NCI-H2107 (cell line): Measurements from ENCODE around the gene TMA7B.

Experiments used
- DNase-seq: peaks from one replicate; lab custom pipeline; 2025; lab: John Stamatoyannopoulos, UW

The TMA7B gene

DNA sequence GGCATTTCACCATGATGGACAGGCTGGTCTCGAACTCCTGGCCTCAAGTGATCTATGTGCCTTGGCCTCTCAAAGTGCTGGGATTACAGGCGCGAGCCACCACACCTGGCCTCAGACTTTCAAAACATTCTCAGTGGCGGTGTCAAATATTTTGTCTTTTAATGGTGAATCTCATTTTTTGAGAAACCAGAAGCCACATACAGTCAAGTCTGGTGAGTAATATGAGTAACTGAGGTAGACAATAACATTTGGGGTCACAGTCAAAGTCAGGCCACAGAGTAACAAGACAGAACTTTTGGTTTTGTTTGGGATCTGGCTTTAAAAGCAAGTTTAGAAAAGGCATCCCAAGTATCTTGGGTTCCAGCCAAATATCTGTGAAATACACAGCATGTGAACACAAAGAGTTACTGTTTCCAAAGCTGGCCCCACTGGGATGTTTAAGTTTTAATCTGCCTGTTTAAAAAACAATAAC lies 5.6 kb upstream of the TMA7B start:
- no peak for DNase-seq

DNA sequence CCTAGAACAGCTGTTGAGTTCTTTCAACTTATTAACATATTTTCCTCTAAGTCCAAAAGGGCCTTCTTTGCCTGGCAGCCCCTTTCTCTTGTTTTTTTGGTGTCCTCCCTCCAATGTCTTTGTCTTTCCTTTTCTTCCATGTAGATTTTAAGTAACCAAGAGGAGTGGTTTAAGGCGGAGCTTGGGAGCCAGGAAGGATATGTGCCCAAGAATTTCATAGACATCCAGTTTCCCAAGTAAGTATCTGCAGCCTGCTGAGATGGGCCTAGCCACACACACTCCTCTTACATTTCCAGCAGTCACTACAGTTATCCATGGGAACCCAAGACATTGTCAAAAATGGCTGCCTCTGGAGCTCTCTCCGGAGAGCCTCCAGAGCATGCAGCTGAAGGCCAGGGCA lies 4.5 kb upstream of the TMA7B start:
- DNase-seq, result no peak

DNA sequence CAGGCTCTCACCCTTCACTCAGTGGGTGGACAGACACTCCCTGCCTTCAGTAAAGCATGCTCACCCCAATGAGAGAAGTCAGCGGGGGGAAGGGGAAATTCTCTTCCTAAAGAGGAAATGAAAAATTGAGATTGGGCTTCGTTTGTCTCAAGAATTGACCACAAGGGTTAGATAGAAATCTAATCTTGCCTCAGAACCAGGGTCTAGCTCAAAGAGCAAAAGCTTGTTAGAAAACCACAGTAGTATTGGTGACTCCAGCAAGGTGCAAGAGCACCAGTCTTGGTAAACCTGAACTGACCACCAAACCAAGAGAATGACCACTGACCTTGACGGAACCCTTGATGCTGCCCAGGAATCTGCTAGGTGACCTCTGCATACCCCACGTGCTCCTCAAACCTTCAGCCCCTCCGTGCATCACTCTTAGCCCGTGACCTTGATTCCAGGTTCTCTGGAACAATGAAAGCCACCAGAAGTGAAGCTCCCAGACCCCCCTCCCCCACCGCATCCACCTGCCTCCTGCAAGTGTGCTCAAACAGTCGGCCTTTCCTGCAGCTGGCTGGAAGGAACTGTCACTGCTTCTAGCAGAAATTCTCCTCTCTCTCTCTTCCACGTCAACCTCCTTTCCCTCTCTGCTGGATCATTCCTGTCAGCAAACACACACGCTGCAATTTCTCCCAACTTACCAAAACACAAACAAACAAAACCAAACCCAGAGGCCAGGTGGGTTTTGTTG lies 3.1 kb upstream of the TMA7B start:
- DNase-seq, result no peak

DNA sequence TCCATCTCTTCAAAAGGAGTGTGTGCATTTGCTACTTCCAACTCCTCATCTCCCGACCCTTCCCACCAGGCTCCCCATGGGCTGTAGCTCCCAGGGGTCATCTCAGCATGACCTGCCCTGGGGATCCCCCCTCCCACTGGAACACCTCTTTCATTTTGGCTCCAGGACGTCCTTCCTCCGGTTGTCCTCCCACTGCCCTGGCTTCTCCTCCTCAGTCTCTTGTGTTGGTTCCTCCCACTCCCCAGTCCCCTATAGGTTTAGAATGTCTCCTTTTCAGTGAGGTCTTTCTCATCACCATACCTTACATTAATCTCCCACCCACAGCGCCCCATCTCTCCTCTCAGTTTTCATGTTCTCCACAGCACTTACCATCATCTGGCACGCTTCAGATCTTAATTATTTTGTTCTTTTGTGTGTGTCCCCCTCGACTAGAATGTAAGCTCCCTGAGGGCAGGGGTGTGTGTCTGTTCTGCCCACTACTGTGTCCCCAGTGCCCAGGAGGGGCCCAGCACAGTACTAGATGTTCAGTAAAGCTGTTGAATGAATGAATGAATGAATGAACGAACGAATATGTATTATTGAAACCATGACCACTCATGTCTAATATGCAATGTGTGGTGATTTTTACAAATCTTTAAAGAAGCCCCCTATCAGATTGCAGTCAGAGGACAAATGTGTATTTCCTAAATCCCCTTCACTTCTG lies 2.0 kb upstream of the TMA7B start:
- DNase-seq, result no peak

DNA sequence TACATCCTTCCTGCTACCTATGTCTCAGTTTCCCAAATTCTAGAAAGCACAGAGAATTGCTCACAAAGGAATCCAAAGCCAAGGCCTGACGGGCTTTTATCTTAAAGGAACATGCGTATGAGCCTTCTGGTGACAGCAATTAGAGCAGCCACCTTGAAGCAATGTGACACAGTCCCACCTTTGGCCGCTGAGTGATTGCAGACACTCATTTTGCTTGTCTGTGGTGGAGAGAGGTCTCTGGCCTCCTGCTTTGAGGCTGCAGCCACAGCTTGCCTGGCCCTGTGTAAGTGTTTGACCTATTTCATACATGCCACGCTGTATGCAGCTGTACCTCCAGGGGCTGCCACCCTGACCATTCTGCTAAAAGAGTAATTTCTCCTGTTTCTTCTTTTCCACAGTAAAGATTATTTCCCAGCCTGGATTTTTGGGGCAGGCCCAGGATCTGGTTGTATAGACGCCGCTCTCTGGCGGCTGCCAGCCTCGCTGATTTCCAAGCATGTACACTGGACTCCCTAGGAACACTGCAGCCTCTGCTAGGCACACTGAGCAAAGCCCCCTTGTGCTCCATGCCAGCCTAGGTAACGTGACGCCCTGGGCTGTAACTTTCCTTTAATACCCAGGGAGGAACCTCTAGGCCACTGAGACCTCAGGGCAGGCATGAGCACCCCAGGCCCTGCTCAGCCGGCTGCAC lies 1.1 kb upstream of the TMA7B start:
- no peak for DNase-seq

DNA sequence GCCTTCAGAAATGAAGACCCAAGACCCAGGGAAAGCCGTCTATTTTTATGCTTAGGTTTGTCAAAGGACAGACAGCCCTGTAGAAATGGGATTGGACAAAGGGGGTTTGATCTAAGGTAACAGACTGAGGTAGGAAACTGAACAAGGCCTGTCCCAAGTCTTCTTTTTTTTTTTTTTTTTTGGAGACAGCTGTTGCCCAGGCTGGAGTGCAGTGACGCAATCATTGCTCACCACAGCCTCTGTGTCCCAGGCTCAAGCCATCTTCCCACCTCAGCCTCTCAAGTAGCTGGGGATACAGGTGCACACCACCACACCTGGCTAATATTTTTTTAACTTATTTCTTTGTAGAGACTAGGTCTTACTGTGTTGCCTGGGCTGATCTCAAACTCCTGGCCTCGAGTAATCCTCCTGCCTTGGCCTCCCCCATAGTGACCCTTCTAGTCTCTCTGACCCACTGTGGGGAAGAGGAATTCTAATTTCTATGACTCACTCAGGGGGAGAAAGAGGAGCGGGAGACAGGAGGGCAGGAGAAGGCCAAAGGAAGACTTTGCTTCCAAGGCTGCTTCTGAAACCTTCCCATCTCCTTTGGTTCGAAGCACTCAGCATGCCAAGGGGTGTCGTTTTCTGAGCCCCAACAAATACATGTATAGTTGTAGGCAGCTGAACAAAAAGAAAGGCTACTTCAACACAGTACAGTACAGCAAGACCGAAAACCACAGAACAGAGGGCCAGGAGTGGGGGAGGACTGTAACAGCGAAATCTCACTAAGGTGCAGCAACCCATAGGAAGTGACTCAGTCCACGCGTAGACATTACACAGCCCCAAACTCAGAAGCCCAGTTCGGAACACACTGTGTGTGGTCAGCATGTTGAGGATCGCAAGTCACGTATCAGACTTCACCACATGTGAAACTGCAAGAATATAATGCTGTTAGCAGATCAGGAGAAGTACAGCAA lies 872 bp downstream of the TMA7B start:
- DNase-seq, result no peak

DNA sequence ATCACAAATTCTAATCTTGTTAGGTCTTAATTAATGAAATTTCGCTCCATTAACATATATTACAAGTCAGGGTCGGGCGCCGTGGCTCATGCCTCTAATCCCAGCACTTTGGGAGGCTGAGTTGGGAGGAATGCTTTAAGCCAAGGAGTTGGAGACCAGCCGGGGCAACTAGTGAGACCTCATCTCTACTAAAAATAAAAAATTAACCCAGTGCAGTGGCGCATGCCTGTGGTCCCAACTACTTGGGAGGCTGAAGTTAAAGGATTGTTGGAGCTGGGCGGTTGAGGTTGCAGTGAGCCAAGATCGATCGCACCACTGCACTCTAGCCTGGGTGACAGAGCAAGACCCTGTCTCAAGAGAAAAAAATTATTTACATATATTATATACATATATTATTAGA lies 1.9 kb downstream of the TMA7B start:
- no peak for DNase-seq

DNA sequence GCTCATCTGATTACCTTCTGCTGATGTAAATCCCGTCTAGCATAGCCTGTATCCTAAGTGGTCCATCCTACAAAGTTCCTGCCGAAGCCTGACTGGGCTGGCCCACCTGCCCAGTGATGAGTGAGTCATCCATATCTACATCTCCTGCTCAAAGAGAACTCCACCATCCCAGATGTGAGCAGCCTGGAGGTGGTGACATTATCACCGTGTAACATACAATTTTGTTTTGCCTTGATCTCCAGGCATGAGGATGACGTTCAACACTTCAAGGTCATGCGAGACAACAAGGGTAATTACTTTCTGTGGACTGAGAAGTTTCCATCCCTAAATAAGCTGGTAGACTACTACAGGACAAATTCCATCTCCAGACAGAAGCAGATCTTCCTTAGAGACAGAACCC lies 5.6 kb downstream of the TMA7B start:
- DNase-seq, result no peak

DNA sequence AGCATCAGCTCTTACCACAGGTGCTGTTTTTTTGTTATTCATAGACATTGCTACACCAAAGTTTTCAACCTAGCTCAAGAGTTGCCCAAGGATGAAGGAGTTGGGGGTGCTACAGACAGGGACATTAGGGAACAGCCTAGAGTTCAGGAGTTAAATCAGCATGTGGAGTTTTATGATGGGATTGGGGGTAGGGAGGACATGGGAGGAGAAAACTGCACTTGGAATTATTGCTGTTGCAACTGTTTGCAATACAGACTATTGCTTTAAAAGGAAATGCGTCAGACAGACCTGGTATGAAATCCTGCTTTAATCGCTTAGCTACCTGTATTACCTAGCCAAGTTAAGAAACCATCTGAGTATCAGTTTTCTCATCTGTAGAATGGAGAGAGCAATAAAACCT lies 6.3 kb downstream of the TMA7B start:
- DNase-seq, result no peak

DNA sequence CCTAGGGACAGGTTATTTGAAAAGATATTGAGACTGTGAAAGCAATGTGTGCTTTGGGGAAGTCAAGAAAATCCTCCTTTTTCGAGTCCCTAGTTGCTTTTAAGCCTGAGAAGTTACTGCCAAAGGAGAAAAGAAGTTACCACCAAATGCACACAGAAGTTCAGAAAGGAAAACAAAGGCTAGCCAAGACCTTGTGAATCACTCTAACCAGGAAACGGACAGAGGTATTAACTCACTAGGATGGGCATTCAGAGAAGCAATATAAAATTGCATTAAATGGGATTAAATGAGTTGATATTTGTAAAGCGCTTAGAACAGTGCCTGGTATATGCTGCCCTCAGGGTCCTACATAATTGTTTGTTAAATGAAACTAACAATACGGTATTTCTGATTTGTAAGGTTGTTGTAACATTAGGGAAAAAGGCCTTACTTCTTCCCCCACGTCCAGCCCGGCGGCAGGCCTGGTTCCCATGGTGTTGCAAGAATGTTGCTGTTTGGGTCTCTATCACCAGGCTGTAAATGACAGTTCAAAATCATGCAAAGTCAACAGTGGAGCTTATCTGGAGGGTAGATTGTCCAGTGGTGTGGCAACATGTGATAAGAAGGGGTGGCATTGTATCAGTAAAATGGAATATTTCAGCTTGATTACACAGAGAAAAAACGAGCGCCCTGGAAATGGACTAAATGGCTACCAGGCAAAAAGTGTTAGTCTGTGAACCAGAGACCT lies 7.1 kb downstream of the TMA7B start:
- DNase-seq, result no peak

DNA sequence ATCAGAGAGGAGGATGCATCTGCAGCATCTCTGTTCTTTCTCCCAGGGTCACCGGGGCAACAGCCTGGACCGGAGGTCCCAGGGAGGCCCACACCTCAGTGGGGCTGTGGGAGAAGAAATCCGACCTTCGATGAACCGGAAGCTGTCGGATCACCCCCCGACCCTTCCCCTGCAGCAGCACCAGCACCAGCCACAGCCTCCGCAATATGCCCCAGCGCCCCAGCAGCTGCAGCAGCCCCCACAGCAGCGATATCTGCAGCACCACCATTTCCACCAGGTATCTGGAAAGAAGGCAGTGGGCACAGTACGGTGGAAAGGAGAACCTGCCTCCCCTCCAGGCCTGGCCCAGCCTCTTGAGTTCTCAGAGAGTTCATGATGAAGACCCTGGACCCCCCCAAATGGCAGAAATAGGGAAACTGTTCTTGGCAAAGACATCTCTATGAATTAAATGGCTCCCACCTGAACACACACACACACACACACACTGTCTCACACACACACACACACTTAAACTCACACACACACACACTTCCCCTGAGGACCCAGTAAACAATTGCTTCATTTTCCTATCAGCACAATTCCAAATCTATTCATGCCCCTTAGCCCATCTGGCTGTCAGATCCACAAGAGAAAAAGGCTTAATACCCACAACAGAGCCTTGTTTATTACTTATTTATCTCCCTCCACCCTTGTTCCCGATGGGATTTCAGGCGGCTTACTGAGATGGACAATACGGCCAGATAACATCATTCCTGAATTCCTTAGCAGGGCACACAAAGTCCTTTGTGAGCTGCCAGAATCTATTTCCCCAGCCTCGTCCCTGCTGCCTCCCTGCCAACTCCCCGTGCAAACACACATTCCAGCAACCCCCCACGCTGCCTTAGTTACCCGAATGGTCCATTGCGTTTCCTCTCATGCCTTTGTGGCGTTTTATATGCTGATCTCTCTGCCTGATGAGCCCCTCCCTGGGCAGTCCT lies 8.1 kb downstream of the TMA7B start:
- no peak for DNase-seq

DNA sequence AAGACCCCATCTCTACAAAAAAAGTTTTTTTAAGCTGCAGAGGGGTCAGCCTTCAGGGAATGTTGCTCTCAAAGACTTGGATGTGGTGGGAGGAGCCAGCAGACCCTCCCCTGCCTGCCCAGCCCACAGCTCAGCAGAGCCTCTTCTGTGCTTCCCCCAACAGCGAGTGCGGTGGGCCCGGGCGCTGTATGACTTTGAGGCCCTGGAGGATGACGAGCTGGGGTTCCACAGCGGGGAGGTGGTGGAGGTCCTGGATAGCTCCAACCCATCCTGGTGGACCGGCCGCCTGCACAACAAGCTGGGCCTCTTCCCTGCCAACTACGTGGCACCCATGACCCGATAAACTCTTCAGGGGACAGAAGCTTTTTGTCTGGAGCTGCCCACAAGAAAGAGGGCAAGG lies 10.5 kb downstream of the TMA7B start:
- no peak for DNase-seq

DNA sequence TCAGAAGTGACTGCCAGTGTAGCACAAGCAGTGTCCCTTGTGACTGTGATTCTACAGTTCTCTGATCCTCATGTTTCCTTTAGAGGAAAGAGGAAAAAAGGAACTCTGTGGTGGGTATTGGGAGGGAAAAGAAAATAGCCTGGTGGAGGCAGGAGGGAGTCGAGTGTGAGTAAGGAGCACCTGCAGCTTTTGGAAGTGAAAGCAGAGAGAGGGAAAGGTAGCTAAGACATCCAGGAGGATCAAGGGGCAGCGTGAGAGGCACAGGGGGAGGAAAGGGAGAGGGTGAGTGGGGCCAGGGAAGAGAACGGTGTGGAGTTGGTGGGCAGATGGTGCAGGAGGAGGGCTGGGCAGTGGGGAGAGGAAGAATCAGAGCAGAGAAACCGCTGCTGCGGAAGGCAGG lies 12.4 kb downstream of the TMA7B start:
- DNase-seq, result no peak

DNA sequence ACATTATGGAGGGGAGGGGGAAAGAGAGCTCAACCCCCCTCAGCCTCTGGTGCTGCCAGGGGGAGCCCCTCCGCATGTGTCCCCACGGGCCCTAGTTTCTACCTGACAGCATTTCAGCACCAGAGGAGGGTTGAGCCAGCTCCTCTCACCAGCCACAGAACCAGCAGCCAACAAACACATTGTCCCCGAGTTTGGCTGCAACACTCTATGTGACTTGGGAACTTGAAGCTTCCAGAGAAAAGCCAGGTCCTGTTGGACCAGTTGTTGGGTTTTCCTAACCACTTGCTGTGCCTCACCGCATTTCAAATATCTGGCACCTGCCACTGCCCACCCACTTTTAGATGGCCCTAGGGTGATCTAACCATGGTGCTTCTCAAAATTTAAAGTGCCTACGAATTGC lies 13.5 kb downstream of the TMA7B start:
- DNase-seq, result no peak

DNA sequence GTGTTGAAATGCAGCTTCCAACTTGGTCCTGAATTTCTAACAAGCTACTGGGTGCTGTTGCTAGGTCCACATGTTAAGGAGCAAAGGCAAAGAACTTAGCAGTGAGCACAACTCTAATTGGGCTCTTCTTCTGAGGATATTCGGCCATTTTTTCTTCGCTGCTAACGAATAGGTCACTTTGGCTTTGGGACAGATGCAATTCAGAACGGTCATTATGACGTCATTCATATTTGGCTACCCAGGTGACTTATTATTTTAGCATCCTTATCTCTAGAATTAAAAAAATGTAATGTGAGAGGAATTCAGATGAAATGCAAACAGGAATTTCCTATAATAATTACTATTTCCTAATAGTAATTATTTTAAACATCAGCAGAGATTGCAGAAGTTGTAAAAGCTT lies 13.9 kb downstream of the TMA7B start:
- no peak for DNase-seq

DNA sequence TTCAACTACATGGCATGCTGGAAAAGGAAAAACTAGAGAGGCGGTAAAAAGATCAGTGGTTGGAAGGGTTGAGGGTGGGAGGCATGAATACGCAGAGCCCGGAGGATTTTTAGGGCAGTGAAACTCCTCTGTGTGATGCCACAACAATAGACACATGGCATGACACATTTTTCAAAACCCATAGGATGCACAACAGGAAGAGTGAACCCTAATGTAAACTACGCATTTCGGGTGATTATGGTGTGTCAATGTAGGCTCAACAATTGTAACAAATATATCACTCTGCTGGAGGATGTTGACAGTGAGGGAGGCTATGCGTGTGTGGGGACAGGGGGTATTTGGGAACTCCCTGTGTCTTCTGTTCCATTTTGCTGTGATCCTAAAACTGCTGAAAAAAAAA lies 18.9 kb downstream of the TMA7B start:
- DNase-seq, result no peak

DNA sequence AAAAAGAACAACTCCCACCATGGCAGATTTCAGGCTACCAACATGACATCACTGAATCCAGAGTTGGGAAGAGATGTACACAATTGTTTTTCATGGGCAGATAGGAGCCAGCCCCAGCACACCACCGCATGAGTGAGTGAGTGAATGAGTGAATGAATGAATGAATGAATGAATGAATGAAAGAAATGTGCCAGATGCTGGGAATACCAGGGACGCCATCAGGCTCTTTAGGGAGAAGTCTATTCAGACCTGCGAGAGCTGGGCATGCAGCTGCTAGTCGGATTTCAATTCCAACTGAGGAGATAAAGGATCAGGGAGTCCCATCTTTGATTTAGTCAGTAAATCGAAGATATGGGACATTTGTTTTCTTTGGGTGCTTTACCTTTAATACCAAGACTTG lies 19.3 kb downstream of the TMA7B start:
- DNase-seq, result no peak

DNA sequence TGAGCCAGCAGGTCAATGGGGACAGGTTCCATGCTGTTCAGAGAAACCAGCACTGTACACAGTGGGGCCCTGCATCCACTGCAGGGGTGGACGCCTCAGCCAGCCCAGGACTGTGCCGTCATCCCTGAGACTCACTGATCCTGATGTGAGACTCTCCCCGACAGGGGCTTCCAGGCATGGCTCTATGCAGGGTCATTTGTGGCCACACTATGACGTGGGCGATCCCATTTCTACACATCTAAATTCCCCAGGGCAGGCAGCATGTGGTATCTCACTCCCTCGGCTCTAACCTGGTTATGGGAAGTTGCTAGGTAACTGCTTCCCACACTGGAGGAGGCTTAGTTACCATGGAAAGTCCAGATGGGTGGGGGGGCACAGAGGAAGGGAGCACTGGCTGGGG lies 20.4 kb downstream of the TMA7B start:
- no peak for DNase-seq

DNA sequence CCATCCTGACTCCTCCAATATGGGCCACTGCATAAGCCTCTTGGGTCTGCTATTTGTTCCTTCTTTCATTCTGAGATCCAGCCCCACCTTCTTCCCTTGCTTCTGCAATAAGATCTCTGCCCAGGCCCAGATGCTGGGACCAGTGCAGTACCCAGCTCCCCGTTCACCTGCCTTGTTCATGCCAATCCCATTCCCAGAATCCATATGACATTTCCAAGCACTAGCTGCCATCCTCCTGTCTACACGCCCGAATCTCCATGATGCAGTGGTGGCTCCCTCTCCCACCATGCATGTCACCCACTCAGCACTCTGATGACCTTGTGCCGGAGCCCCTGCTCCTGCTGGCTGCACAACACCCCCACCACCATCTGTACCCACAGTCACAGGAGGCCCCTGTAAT lies 23.1 kb downstream of the TMA7B start:
- DNase-seq, result no peak

DNA sequence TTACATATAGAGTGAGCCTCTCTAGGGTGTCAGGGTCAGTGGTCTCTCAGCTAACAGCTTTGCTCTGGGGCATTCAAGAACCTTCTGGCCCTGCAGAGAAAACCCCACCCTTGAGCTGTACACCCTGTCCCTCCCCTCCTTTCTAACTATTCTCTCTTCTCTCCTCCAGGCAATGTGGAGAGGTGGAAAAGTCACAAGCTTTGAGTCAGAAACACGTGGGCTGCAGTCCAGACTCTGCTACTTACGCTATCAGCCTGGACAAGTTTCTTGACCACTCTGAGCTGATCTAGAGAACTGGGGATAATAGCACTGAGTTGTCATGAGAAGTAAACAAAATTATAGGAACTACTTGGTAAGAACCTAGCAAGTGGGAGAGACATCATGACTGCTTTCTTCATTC lies 23.8 kb downstream of the TMA7B start:
- DNase-seq, result no peak
